A172 (cell line): Measurements from ENCODE around the gene TRPM2. TPM values are rescaled to one million over a fixed set of nuclear protein-coding genes. Genes with fewer than 3 reads are reported as not detected.
"Not testable (repeated sequence)": the region's sequence is repeated elsewhere in the genome, so short reads cannot be mapped to it uniquely, and the experiment has no call there.

Experiments used
- DNase-seq: peaks from one replicate; pipeline ENCODE4 v3.0.0-alpha.2; 2015; ENCODE audit warnings: low spot score
- total RNA-seq: library from RNA; depleted of rRNA; stranded (reverse); fragments of >200 nt; shearing (Covaris generic); gene quantifications from 2 replicates; pipeline ENCODE4 v1.2.3, GENCODE V29; 2014

Gene TRPM2
- total RNA-seq, 1 experiment from 2014 or later = 1.9 TPM

- no peak for DNase-seq
These were observed 21.8 kb downstream of the TRPM2 start for GRCh38 chr21:44375281-44375651.

DNA sequence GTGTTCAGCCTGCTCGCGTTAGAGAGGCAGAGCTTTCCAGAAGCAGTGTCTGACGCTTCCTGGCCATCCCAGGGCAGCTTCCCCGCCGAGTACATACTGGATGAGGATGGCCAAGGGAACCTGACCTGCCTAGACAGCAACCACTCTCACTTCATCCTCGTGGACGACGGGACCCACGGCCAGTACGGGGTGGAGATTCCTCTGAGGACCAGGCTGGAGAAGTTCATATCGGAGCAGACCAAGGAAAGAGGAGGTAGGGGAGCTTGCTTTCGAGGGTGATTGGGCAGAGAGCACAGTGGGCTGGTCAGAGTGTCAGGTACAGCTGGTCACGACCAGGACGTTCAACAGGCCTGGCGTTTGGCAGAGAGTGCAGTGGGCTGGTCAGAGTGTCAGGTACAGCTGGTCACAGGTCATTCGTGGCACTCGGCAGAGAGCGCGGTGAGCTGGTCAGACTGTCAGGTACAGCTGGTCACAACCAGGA lies 22.4 kb downstream of the TRPM2 start:
- DNase-seq = no peak

GRCh38 chr21:44376606-44377005 lies 23.2 kb downstream of the TRPM2 start:
- no peak for DNase-seq

- DNase-seq = no peak
These were observed 23.9 kb downstream of the TRPM2 start for GRCh38 chr21:44377201-44377921.

DNA sequence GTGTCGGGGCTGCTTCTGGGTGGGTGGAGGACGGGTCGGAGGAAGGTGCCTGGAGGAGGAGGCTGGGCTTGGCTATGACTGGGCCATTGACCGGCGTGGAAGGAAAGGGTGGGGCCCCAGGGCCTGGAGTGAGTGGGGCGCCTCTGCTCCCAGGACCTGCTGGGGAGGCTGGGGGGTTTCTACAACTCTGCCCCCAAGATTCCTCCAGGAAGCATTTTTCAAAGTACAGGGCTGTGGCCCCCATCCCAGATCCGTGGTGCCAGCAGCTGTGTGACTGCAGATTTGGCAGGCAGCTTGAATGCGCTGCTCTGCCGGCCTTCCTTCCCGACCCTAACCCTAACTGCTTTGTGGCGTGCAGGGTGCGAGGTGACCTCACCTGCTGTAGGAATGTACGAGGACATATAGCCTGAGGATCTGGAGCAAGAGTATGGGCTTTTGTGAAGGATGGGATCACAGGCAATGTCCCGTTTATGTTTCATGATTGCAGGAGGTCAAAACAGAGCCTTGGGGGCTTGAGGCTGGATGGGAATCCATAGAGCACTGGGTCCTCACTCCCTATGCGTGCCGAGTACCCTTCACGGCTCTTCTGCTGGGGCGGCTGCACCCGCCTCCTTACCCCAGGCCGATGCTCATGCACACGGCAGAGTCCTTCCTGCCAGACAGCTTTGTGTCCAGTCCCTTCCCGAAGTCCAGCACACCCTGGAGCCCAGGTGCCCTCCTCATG lies 24.7 kb downstream of the TRPM2 start:
- DNase-seq = no peak

DNA sequence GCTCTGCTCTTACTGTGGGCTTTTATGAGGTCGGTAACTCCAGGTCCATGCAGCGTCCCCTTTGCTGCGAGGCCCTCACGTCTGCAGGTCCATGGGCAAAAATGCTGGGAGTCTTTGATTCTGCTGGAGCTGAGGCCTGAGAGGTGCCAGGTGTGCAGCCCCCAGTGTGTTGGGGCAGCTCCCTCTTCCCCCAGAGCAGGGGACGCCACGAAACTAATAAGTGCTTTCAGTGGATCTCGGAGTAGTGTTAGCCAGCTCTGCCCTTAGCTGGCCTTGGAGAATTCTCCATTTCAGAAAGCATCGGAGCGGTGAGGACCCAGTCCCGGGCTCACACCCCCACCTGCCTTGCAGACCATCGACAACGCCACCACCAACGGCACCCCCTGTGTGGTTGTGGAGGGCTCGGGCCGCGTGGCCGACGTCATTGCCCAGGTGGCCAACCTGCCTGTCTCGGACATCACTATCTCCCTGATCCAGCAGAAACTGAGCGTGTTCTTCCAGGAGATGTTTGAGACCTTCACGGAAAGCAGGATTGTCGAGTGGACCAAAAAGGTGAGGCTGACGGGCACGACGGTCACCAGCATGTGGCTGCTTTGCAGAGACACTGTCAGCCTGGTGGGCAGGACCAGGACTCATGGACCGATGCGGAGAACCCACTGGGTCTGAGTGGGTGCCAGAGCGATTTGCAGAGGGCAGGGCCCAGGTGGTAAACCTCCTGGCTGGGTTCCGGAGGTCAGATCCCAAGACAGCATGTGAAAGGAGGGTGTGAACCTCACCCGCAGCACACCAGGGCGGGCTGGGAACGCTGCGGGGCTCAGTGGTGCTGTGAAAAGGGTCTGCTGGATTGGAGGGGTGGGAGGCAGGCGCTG lies 25.5 kb downstream of the TRPM2 start:
- no peak for DNase-seq

DNA sequence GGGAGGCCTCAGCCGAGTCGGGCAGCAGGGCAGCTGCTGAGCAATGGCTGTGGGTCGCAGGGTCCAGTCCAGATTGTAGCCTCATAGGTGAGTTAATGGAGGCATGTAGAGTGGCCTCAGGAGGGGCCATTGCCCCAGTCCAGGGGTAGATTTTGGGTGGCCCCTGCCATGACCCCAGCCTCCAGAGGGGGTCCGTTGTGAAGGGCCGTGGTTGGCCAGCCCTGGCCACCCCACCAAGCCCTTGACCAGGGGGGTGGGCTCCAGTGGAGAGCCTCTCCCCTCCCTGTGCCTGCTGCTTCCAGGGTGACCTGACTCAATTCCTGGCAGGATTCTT lies 26.1 kb downstream of the TRPM2 start:
- DNase-seq = no peak

- DNase-seq = no peak
These were observed 26.8 kb downstream of the TRPM2 start for GRCh38 chr21:44379991-44380865.

DNA sequence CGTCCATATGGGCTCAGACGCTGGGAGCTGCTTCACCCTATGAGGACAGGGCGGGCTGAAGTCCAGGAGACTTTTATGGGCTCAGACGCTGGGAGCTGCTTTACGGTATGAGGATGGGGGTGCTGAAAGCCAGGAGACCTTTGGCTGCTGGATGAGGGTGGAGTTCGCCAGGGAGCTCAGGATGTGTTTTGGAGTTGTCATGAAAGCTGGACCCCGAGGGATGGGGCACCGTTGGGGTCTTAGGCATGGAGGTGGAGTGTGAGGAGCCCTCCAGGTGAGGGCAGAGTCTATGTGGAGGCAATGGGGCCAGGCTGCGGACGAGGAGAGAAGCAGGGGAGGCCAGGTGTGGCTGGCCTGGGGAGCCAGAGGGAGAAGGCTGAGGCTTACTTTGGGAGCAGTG lies 27.5 kb downstream of the TRPM2 start:
- no peak for DNase-seq

DNA sequence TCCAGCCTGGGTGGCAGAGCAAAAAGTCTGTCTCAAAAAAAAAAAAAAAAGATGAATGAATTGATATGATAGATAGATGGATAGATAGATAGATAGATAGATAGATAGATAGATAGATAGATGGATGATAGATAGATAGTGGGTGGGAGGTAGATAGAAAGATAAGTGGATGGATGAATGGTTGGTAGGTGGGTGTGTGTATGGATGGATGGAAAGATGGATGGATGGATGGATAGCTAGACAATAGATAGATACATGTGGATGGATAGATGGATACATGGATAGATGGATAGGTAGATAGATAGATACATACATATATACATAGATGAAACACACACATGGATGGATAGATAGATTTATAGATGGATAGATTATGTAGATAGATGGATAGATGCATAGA lies 28.5 kb downstream of the TRPM2 start:
- no peak for DNase-seq

DNA sequence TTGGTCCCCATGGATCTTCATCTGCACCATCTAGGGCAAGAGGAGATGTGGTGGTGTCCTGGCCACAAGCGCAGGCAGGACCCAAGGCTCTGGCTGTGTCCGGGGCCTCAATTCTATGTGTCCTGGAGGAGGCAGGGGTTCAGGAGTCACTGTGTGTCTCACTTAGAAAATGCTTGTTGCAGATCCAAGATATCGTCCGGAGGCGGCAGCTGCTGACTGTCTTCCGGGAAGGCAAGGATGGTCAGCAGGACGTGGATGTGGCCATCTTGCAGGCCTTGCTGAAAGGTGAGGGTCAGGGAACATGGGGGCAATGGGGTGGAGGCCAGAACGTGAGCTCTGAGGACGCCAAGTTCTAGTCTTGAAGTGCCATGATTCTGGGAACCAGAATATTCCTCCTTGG lies 29.1 kb downstream of the TRPM2 start:
- DNase-seq = no peak

- DNase-seq = no peak
These were observed 29.8 kb downstream of the TRPM2 start for GRCh38 chr21:44383216-44383615.

GRCh38 chr21:44384968-44385367 lies 31.5 kb downstream of the TRPM2 start:
- DNase-seq = no peak

- no peak for DNase-seq
These were observed 35.9 kb downstream of the TRPM2 start for GRCh38 chr21:44389335-44389734.

DNA sequence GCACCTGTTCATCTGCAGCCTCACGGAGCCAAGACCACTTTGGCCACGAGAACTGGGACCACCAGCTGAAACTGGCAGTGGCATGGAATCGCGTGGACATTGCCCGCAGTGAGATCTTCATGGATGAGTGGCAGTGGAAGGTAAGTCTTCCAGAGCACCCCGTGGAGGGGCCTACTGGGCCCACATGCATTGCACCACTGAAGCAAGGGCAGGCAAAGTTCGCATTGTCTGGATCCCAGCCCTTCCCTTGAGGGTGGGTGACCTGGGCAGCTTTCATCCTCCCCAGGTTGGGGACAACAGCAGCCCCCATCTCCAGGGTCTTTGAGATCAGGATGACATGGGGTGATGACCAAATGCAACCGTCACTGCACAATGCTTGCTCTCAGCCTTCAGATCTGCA lies 37.5 kb downstream of the TRPM2 start:
- DNase-seq = no peak

- no peak for DNase-seq
These were observed 38.1 kb downstream of the TRPM2 start for GRCh38 chr21:44391345-44392091.

GRCh38 chr21:44392185-44392584 lies 38.8 kb downstream of the TRPM2 start:
- DNase-seq = no peak

GRCh38 chr21:44392916-44393315 lies 39.5 kb downstream of the TRPM2 start:
- peak; percentile 26 for DNase-seq

DNA sequence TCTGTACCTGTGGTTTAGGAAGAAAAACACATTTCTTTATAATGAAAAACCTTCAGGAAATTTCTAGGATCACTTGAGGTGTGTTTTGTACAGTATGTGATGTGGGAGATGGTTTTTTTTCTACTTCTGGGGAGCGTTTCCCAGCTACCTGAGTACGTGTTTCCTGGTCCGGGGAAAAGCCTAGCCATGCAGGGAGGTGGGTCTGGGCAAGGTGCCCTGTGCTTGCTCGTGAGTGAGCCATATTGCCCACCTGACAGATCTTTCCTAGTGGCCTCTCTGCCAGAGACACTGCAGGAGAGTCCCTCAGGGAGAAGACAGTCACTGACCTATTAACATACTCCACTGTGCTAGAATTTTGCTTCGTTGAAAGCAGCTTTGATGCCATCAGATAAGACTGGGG lies 41.3 kb downstream of the TRPM2 start:
- no peak for DNase-seq

DNA sequence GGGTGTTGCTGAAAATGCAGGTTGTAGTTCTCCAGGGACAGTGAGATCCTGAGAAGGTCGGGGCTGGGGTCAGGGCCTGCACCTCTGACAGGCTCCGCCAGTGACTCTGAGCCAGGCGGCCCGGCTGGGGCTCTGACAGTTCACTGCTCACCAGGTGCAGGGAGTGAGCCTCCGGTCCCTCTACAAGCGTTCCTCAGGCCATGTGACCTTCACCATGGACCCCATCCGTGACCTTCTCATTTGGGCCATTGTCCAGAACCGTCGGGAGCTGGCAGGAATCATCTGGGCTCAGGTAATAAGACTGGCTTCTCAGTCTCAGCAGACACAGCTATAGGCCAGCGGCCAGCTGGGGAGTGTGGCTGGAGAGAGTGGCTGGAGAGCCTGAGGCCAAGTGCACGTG lies 41.8 kb downstream of the TRPM2 start:
- DNase-seq = no peak

GRCh38 chr21:44396803-44397202 lies 43.4 kb downstream of the TRPM2 start:
- DNase-seq = not testable (repeated sequence)
